Keratinocyte (primary cell): ENCODE results near the gene PCDH10. TPM values are rescaled to one million over a fixed set of nuclear protein-coding genes. Genes with fewer than 3 reads are reported as not detected.

Experiments used
- DNase-seq: peaks from one replicate; pipeline ENCODE4 v3.0.0-alpha.2; 2011; ENCODE audit warnings: low read depth, missing footprints, low spot score
- FAIRE-seq: peaks from 2 replicates; lab custom pipeline; 2011; peaks lifted over from hg19 to GRCh38; lab: Jason Lieb, UNC
- H2AFZ ChIP-seq: 2 replicates; pipeline ENCODE4 v1.6.0; 2012; ENCODE audit warnings: low read length, control low read depth, inconsistent platforms; ENCODE audit not compliant: control insufficient read depth
- H3K27ac ChIP-seq: 2 replicates; pipeline ENCODE4 v1.5.1; 2011; ENCODE audit warnings: low read length; ENCODE audit not compliant: control insufficient read depth, insufficient read depth
- H3K27me3 ChIP-seq: 3 replicates; pipeline ENCODE4 v1.6.0; 2011; ENCODE audit warnings: low read length; ENCODE audit not compliant: control insufficient read depth, insufficient read depth; ENCODE audit errors: extremely low read depth
- H3K36me3 ChIP-seq, 2 experiments: 2 replicates in 1 of 2; 3 replicates in 1 of 2; pipeline ENCODE4 v1.5.1; 2011; ENCODE audit warnings: low read length in 2 of 2, mild to moderate bottlenecking in 1 of 2; ENCODE audit not compliant: control insufficient read depth in 2 of 2, insufficient read depth in 2 of 2; ENCODE audit errors: extremely low read depth in 1 of 2
- H3K4me1 ChIP-seq: 3 replicates; pipeline ENCODE4 v1.5.1; 2011; ENCODE audit warnings: low read length; ENCODE audit not compliant: control insufficient read depth, insufficient read depth; ENCODE audit errors: extremely low read depth
- H3K4me2 ChIP-seq: 3 replicates; pipeline ENCODE4 v1.6.0; 2011; ENCODE audit warnings: low read depth, low read length; ENCODE audit not compliant: control insufficient read depth, insufficient read depth; ENCODE audit errors: extremely low read depth
- H3K4me3 ChIP-seq, 3 experiments: fragments of 200-600 bp in 1 of 3; sonication (generic) in 1 of 3; 2 replicates in 2 of 3; 3 replicates in 1 of 3; pipeline ENCODE4 v1.5.1; 2011 to 2016; ENCODE audit warnings: low read length in 3 of 3, mild to moderate bottlenecking in 3 of 3, control low read depth in 2 of 3, inconsistent platforms in 1 of 3, low read depth in 1 of 3, mixed read lengths in 1 of 3, mixed run types in 1 of 3, moderate library complexity in 1 of 3; ENCODE audit not compliant: control insufficient read depth in 2 of 3, insufficient read depth in 2 of 3; ENCODE audit errors: extremely low read depth in 1 of 3
- H3K79me2 ChIP-seq: 2 replicates; pipeline ENCODE4 v1.6.0; 2012; ENCODE audit warnings: low read length; ENCODE audit not compliant: control insufficient read depth, insufficient read depth
- H3K9ac ChIP-seq: 3 replicates; pipeline ENCODE4 v1.6.0; 2011; ENCODE audit warnings: low read length; ENCODE audit not compliant: control insufficient read depth, insufficient read depth; ENCODE audit errors: extremely low read depth
- H3K9me1 ChIP-seq: 3 replicates; pipeline ENCODE4 v1.6.0; 2011; ENCODE audit warnings: low read length; ENCODE audit not compliant: control insufficient read depth, insufficient read depth; ENCODE audit errors: extremely low read depth
- H3K9me3 ChIP-seq: 2 replicates; pipeline ENCODE4 v1.5.1; 2012; ENCODE audit warnings: low read depth, low read length; ENCODE audit not compliant: control insufficient read depth
- H4K20me1 ChIP-seq: 3 replicates; pipeline ENCODE4 v1.6.0; 2011; ENCODE audit warnings: low read length; ENCODE audit not compliant: control insufficient read depth, insufficient read depth; ENCODE audit errors: extremely low read depth
- EZH2 ChIP-seq: IDR thresholded peaks from one replicate; pipeline ENCODE4 v1.6.1; 2012; ENCODE audit warnings: inconsistent platforms, mild to moderate bottlenecking, low read length, moderate library complexity
- dilution Hi-C: fragments of 300-500 bp; cut with MboI; formaldehyde crosslinking; loops from one replicate; pipeline ENCODE4 v1.7.0; 2020; ENCODE audit warnings: low sequenced_read_pairs; ENCODE audit not compliant: extremely low pct_ligation_motif_present
- polyA plus RNA-seq, 5 experiments: library from polyadenylated mRNA; depleted of rRNA in 3 of 5; stranded (reverse) in 3 of 5; stranded (forward) in 1 of 5; unstranded in 1 of 5; fragments of >200 nt; gene quantifications; 1 replicate in 1 of 5; 2 replicates in 3 of 5; 3 replicates in 1 of 5; pipeline versions ENCODE4 v1.2.1 to v1.2.3, GENCODE V29; 2011 to 2012; ENCODE audit warnings: missing spikeins in 2 of 5, low read depth in 1 of 5, low replicate concordance in 1 of 5
- TF ChIP-seq, protein P1 (sequence below), 3 experiments: IDR thresholded peaks in 1 of 3; conservative IDR thresholded peaks in 1 of 3; optimal IDR thresholded peaks in 1 of 3; 2 replicates in 2 of 3; 3 replicates in 1 of 3; pipeline versions ENCODE3 to v1.5.1; 2011; ENCODE audit warnings: low read length in 3 of 3, mild to moderate bottlenecking in 3 of 3, moderate library complexity in 2 of 3, control low read depth in 1 of 3, inconsistent platforms in 1 of 3; ENCODE audit not compliant: insufficient read depth in 2 of 3; ENCODE audit errors: extremely low read depth in 1 of 3

Gene PCDH10
- polyA plus RNA-seq, 1 donor (not counting 4 experiments of a cell fraction or from before 2014, with no cell fraction given): not detected

DNA sequence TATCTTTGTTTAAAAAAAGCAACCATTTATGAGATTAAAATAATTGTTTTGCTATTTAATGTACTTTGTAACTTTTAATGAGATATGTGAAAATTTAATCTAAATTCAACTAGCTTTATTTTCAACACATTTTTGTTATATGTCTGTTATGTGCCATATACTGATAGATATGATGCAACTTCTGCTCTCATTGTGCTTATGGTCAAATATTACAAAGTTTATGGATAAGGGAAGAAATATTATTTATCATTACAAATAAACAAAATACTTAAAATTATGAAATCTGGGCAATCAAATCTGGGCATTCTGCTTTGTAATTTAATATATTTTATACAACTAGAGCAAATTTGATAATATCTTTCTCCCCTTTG is 40.0 kb downstream of the PCDH10 start:
- H3K27ac ChIP-seq: no peak overlapping the region
- dilution Hi-C loops: no loop called here
- no peak for FAIRE-seq

GRCh38 chr4:133190098-133190497 is 41.0 kb downstream of the PCDH10 start:
- Histone ChIP-seq H3K9me3 (no peaks in the 10 kb centered on the region), H3K79me2 (no peaks in the 10 kb centered on the region), H3K9me1 (no peaks in the 10 kb centered on the region), H2AFZ (no peak overlapping the region), H3K9ac (no peak overlapping the region), H3K36me3 (no peaks in the 10 kb centered on the region), H3K4me2 (no peak overlapping the region), H3K4me3 (no peak overlapping the region), H3K4me1 (no peaks in the 10 kb centered on the region), H4K20me1 (no peaks in the 10 kb centered on the region), H3K27me3 (no peaks in the 10 kb centered on the region), H3K27ac (no peak overlapping the region)
- dilution Hi-C loops: no loop called here
- no peak for FAIRE-seq
- no peak for TF ChIP-seq EZH2
- TF ChIP-seq, protein P1, sequence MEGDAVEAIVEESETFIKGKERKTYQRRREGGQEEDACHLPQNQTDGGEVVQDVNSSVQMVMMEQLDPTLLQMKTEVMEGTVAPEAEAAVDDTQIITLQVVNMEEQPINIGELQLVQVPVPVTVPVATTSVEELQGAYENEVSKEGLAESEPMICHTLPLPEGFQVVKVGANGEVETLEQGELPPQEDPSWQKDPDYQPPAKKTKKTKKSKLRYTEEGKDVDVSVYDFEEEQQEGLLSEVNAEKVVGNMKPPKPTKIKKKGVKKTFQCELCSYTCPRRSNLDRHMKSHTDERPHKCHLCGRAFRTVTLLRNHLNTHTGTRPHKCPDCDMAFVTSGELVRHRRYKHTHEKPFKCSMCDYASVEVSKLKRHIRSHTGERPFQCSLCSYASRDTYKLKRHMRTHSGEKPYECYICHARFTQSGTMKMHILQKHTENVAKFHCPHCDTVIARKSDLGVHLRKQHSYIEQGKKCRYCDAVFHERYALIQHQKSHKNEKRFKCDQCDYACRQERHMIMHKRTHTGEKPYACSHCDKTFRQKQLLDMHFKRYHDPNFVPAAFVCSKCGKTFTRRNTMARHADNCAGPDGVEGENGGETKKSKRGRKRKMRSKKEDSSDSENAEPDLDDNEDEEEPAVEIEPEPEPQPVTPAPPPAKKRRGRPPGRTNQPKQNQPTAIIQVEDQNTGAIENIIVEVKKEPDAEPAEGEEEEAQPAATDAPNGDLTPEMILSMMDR (optimal IDR thresholded peaks at IDR 0.05 in 1 of 3, IDR thresholded peaks at IDR 0.05 in 1 of 3, conservative IDR thresholded peaks at IDR 0.05 in 1 of 3; ENCODE audit: extremely low read depth in 1 of 3, insufficient read depth in 2 of 3, low read length in 3 of 3): no peak
- no peak for DNase-seq

More for the DNA sequence above, 40.0 kb downstream of the PCDH10 start:
- Histone ChIP-seq H3K4me2 (no peak overlapping the region), H3K9ac (no peak overlapping the region), H3K9me3 (no peaks in the 10 kb centered on the region), H3K27me3 (no peaks in the 10 kb centered on the region), H3K36me3 (no peaks in the 10 kb centered on the region), H3K79me2 (no peaks in the 10 kb centered on the region), H3K4me1 (no peaks in the 10 kb centered on the region), H3K4me3 (no peak overlapping the region), H3K9me1 (no peaks in the 10 kb centered on the region), H4K20me1 (no peaks in the 10 kb centered on the region), H2AFZ (no peak overlapping the region)
- TF ChIP-seq EZH2: no peak
- TF ChIP-seq, protein P1 (optimal IDR thresholded peaks at IDR 0.05 in 1 of 3, IDR thresholded peaks at IDR 0.05 in 1 of 3, conservative IDR thresholded peaks at IDR 0.05 in 1 of 3; ENCODE audit: extremely low read depth in 1 of 3, insufficient read depth in 2 of 3, low read length in 3 of 3): no peak
- no peak for DNase-seq
